Neural cell (in vitro differentiated cells): Measurements from ENCODE around the gene VAV3.

Source experiments
- CTCF ChIP-seq: fragments of 450-650 bp; IDR thresholded peaks from 2 replicates; pipeline ENCODE4 v1.5.1; 2014; ENCODE audit warnings: antibody characterized with exemption, mild to moderate bottlenecking, moderate library complexity; ENCODE audit not compliant: poor library complexity, severe bottlenecking
- EP300 ChIP-seq: fragments of 450-650 bp; conservative IDR thresholded peaks from 2 replicates; pipeline ENCODE4 v1.6.1; 2014; ENCODE audit warnings: antibody characterized with exemption, mild to moderate bottlenecking, moderate library complexity; ENCODE audit not compliant: poor library complexity, severe bottlenecking
- EZH2 ChIP-seq: fragments of 200-600, 300-800 bp; shearing (Covaris generic), sonication (generic); IDR thresholded peaks from 2 replicates; pipeline ENCODE4 v1.6.1; 2014; ENCODE audit warnings: antibody characterized with exemption, low read length, borderline replicate concordance, mild to moderate bottlenecking; ENCODE audit not compliant: insufficient read depth, poor library complexity, severe bottlenecking
- POLR2AphosphoS5 ChIP-seq: IDR thresholded peaks from 2 replicates; pipeline ENCODE4 v1.6.1; 2012

- TF ChIP-seq CTCF (no peak), EZH2 (no peak), POLR2AphosphoS5 (no peak), EP300 (no peak)
Observed at GRCh38 chr1:107863342-107863741, 101.6 kb downstream of the VAV3 start.
